Ectodermal cell (in vitro differentiated cells): ENCODE data around the gene CRAT.

Source experiments
- H3K27ac ChIP-seq: 2 replicates; pipeline ENCODE4 v1.7.0; 2013; ENCODE audit warnings: mild to moderate bottlenecking, low read depth, low read length; ENCODE audit not compliant: insufficient read depth, poor library complexity, severe bottlenecking
- H3K27me3 ChIP-seq: 2 replicates; pipeline ENCODE4 v1.7.0; 2013; ENCODE audit warnings: mild to moderate bottlenecking, low read length; ENCODE audit not compliant: insufficient read depth, control insufficient read depth, poor library complexity, severe bottlenecking
- H3K36me3 ChIP-seq: one replicate; pipeline ENCODE4 v1.7.0; 2013; ENCODE audit warnings: low read length; ENCODE audit not compliant: control insufficient read depth, insufficient read depth
- H3K4me1 ChIP-seq: one replicate; pipeline ENCODE4 v1.7.0; 2013; ENCODE audit warnings: low read length; ENCODE audit not compliant: control insufficient read depth, insufficient read depth
- H3K4me3 ChIP-seq: 2 replicates; pipeline ENCODE4 v1.7.0; 2013; ENCODE audit warnings: low read depth, low read length, control low read depth; ENCODE audit not compliant: insufficient read depth
- H3K9me3 ChIP-seq: 2 replicates; pipeline ENCODE4 v1.7.0; 2013; ENCODE audit warnings: mild to moderate bottlenecking, low read length, moderate library complexity; ENCODE audit not compliant: control insufficient read depth
- WGBS, 2 experiments: methylation state at CpG; one replicate each; pipeline ENCODE4 v1.1.7; 2013; ENCODE audit warnings: missing lambda C conversion rate in 2 of 2; 5-methylcytosine and 5-hydroxymethylcytosine counted together

Gene CRAT

GRCh38 chr9:129111528-129112151, 1.0 kb upstream of the CRAT start:
- 0% methylated on average over 37 of the region's 37 CpGs for WGBS, 2 experiments
- Histone ChIP-seq H3K27me3 (peaks cover 21% of the 10 kb centered on the region), H3K36me3 (no peaks in the 10 kb centered on the region), H3K27ac (peak overlapping the region; percentile 83), H3K9me3 (no peaks in the 10 kb centered on the region), H3K4me1 (no peaks in the 10 kb centered on the region), H3K4me3 (peak overlapping the region; percentile 77)

GRCh38 chr9:129109952-129110739, 447 bp downstream of the CRAT start:
- WGBS, 2 experiments: 6% methylated on average over 64 of the region's 64 CpGs
- Histone ChIP-seq H3K27me3 (peaks cover 21% of the 10 kb centered on the region), H3K36me3 (no peaks in the 10 kb centered on the region), H3K4me3 (peak overlapping the region; percentile 77), H3K27ac (no peak overlapping the region), H3K9me3 (no peaks in the 10 kb centered on the region), H3K4me1 (no peaks in the 10 kb centered on the region)

- no peak overlapping the region for H3K27ac ChIP-seq
- 77 to 80% methylated on average over 7 of the region's 7 CpGs for WGBS, 2 experiments
- H3K4me1 ChIP-seq: no peaks in the 10 kb centered on the region
Measured at GRCh38 chr9:129109537-129109903, 1.1 kb downstream of the CRAT start.

GRCh38 chr9:129108805-129109536, 1.6 kb downstream of the CRAT start:
- Histone ChIP-seq H3K27ac (no peak overlapping the region), H3K27me3 (peaks cover 21% of the 10 kb centered on the region), H3K4me1 (no peaks in the 10 kb centered on the region), H3K9me3 (no peaks in the 10 kb centered on the region), H3K4me3 (no peak overlapping the region), H3K36me3 (no peaks in the 10 kb centered on the region)
- WGBS, 2 experiments: 93 to 94% methylated on average over 10 of the region's 10 CpGs

More at GRCh38 chr9:129109537-129109903, 1.1 kb downstream of the CRAT start:
- Histone ChIP-seq H3K36me3 (no peaks in the 10 kb centered on the region), H3K4me3 (no peak overlapping the region), H3K9me3 (no peaks in the 10 kb centered on the region), H3K27me3 (peaks cover 21% of the 10 kb centered on the region)

GRCh38 chr9:129108083-129108804, 2.3 kb downstream of the CRAT start:
- Histone ChIP-seq H3K4me1 (no peaks in the 10 kb centered on the region), H3K27ac (no peak overlapping the region), H3K9me3 (no peaks in the 10 kb centered on the region), H3K27me3 (peaks cover 21% of the 10 kb centered on the region), H3K36me3 (no peaks in the 10 kb centered on the region), H3K4me3 (no peak overlapping the region)
- WGBS, 2 experiments: 89 to 90% methylated on average over 13 of the region's 13 CpGs

- no peaks in the 10 kb centered on the region for H3K4me1 ChIP-seq
- no peak overlapping the region for H3K4me3 ChIP-seq
- H3K27me3 ChIP-seq: peaks cover 21% of the 10 kb centered on the region
- no peaks in the 10 kb centered on the region for H3K9me3 ChIP-seq
- no peaks in the 10 kb centered on the region for H3K36me3 ChIP-seq
- no peak overlapping the region for H3K27ac ChIP-seq
- 93 to 94% methylated on average over 13 of the region's 13 CpGs for WGBS, 2 experiments
Measured at GRCh38 chr9:129107651-129108050, 2.9 kb downstream of the CRAT start.

GRCh38 chr9:129105857-129106694, 4.5 kb downstream of the CRAT start:
- H3K4me1 ChIP-seq: no peaks in the 10 kb centered on the region
- no peak overlapping the region for H3K27ac ChIP-seq
- no peaks in the 10 kb centered on the region for H3K9me3 ChIP-seq
- H3K36me3 ChIP-seq: no peaks in the 10 kb centered on the region
- H3K4me3 ChIP-seq: no peak overlapping the region
- WGBS, 2 experiments: 94% methylated on average over 17 of the region's 17 CpGs
- peaks cover 21% of the 10 kb centered on the region for H3K27me3 ChIP-seq

- 94 to 95% methylated on average over 11 of the region's 11 CpGs for WGBS, 2 experiments
- no peak overlapping the region for H3K27ac ChIP-seq
Measured at GRCh38 chr9:129104051-129104450, 6.5 kb downstream of the CRAT start.

GRCh38 chr9:129103595-129103965, 7.0 kb downstream of the CRAT start:
- Histone ChIP-seq H3K4me1 (no peaks in the 10 kb centered on the region), H3K9me3 (no peaks in the 10 kb centered on the region), H3K36me3 (no peaks in the 10 kb centered on the region), H3K27me3 (peaks cover 1% of the 10 kb centered on the region), H3K4me3 (no peak overlapping the region), H3K27ac (no peak overlapping the region)
- 90 to 93% methylated on average over 4 of the region's 4 CpGs for WGBS, 2 experiments

More at GRCh38 chr9:129104051-129104450, 6.5 kb downstream of the CRAT start:
- Histone ChIP-seq H3K36me3 (no peaks in the 10 kb centered on the region), H3K4me3 (no peak overlapping the region), H3K9me3 (no peaks in the 10 kb centered on the region), H3K4me1 (no peaks in the 10 kb centered on the region), H3K27me3 (peaks cover 6% of the 10 kb centered on the region)
